NK-92 (cell line): ENCODE results near the gene PDE1C.

ENCODE experiments used
- DNase-seq: peaks from one replicate; lab custom pipeline; 2025; ENCODE audit not compliant: unreplicated experiment; lab: John Stamatoyannopoulos, UW

Gene PDE1C

GRCh38 chr7:31720366-31720765 lies 349.8 kb downstream of the PDE1C start:
- DNase-seq, result no peak

GRCh38 chr7:31716355-31716754 lies 353.9 kb downstream of the PDE1C start:
- DNase-seq, result no peak

- DNase-seq, result no peak
Observed at GRCh38 chr7:31710171-31710570, 360.0 kb downstream of the PDE1C start.

GRCh38 chr7:31707089-31707488 lies 363.1 kb downstream of the PDE1C start:
- no peak for DNase-seq

- DNase-seq, result no peak
Observed at GRCh38 chr7:31705377-31705776, 364.8 kb downstream of the PDE1C start.

- DNase-seq, result no peak
Observed at GRCh38 chr7:31702354-31702753, 367.9 kb downstream of the PDE1C start.
